ENCODE data around the gene SEMA5B. TPM values are rescaled to one million over a fixed set of nuclear protein-coding genes. Genes with fewer than 3 reads are reported as not detected.

Gene SEMA5B
- total and polyA plus RNA-seq, 8 donors = 0.52 to 11.0 (median 1.3) TPM

DNA sequence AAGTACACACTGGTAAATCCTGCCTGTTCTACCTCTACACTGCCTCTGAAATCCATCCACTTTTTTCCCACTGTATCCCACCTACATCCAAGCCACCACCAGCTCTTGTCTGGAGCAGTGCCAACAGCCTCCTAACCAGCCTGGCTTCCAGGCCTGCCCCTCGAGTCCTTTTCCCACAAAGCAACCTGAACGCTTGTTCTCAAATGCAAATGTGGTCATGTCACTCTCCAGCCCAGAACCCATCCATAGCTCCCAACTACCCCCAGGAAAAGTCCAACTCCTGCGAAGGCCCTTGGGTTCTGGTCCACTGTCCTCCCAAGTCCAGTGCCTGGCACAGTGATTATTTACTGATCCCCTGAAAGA is 83.8 kb downstream of the SEMA5B start:
- FAIRE-seq = no peak
- 91 to 95% methylated on average over 3 of the region's 3 CpGs for WGBS, 2 donors

DNA sequence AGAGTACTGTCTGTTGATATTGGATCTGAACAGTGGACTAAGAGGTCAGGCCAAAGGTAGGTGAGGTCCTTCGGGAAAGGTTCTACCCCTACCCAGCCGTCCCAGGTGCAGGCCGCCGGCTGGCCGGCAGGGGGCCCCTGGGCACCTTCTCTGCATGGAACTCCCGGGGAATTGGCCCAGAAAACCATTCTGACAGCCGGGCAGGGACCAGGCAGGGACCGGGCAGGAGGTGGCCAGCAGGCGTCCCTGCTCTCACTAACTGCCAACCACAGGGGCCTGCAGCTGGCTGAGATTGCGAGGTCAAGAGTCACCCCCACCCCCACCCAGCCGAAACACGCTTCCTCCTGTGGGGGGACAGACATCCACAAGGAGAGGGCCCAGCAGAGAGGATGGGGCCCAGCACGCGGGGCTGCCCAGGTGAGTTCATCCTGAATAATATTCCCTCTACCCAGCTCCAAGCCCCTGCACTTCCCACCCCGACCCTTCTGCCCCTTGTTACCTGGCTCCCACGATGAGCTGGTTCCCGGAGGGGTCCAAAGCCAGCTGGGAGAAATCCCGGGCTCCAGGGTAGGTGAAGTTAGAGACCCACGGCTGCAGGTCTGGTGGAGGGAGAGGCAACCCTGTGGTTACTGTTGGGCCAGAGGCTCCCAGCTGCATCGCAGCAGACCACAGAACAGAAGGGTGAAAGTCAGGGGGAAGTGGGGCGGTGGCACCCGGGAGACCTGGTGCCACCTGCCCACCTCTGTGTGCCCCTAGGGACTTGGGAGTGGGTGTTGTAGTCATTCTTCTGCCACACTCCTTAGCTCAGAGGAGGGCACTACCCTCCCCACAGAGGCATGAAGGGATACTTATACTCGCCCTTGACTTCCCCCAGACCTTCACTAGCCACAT is 84.4 kb downstream of the SEMA5B start:
- H3K27me3 ChIP-seq = no peaks in the 10 kb centered on the region
- no peak overlapping the region for H3K4me3 ChIP-seq
- intact Hi-C loops (cut with DNase I) = loop anchor here in 2 of 3 donors (10.0 kb wide), 2 partner anchors 82 to 312 kb away; partner anchors contain the start of gene SEMA5B (in 1 of the 2)
- FAIRE-seq = no peak
- H3K36me3 ChIP-seq = no peaks in the 10 kb centered on the region
- peak; percentile 95 to 99 (median 98) for ATAC-seq
- WGBS, 2 donors = 38 to 43% methylated on average over 23 of the region's 23 CpGs
- TF ChIP-seq, protein P1, sequence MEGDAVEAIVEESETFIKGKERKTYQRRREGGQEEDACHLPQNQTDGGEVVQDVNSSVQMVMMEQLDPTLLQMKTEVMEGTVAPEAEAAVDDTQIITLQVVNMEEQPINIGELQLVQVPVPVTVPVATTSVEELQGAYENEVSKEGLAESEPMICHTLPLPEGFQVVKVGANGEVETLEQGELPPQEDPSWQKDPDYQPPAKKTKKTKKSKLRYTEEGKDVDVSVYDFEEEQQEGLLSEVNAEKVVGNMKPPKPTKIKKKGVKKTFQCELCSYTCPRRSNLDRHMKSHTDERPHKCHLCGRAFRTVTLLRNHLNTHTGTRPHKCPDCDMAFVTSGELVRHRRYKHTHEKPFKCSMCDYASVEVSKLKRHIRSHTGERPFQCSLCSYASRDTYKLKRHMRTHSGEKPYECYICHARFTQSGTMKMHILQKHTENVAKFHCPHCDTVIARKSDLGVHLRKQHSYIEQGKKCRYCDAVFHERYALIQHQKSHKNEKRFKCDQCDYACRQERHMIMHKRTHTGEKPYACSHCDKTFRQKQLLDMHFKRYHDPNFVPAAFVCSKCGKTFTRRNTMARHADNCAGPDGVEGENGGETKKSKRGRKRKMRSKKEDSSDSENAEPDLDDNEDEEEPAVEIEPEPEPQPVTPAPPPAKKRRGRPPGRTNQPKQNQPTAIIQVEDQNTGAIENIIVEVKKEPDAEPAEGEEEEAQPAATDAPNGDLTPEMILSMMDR (IDR thresholded peaks at IDR 0.05) = peak; percentile 84 to 89 (median 86)
- no peaks in the 10 kb centered on the region for H3K9me3 ChIP-seq
- H3K27ac ChIP-seq = no peak overlapping the region
- no peaks in the 10 kb centered on the region for H3K4me1 ChIP-seq
- DNase-seq = peak; percentile 69 to 90 (median 86)

More for the DNA sequence above, 83.8 kb downstream of the SEMA5B start:
- no peak overlapping the region for H3K4me3 ChIP-seq
- H3K27me3 ChIP-seq = no peaks in the 10 kb centered on the region
- H3K36me3 ChIP-seq = no peaks in the 10 kb centered on the region
- peak in 1 of 6 donors; percentile 30 for DNase-seq
- H3K27ac ChIP-seq = no peak overlapping the region
- no peak for ATAC-seq
- intact Hi-C loops (cut with DNase I) = loop anchor here in 2 of 3 donors (10.0 kb wide), 2 partner anchors 81 to 311 kb away; partner anchors contain the start of gene SEMA5B (in 1 of the 2)
- TF ChIP-seq, protein P1 (IDR thresholded peaks at IDR 0.05) = no peak
- H3K4me1 ChIP-seq = no peaks in the 10 kb centered on the region
- H3K9me3 ChIP-seq = no peaks in the 10 kb centered on the region

DNA sequence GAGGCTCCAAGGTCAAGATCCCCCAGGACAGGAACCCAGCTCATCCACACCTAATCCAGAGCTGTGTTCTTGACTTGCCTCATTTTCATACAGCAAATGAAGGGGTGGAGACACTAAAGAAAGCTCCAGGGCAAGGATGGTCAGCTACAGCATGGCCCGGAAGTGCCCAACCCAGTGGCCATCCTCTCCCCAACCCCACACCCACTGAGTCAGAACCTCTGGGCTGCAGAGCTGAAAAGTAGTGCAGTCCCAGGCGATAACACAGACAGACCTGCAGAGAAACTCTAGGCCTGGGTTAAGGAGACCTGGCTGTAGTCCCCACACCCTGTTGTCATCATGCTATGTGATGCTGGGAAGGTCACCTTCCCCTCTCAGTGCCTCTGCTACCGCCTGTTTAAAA is 85.3 kb downstream of the SEMA5B start:
- no peak overlapping the region for H3K4me3 ChIP-seq
- H3K36me3 ChIP-seq = no peaks in the 10 kb centered on the region
- FAIRE-seq (no peak), ATAC-seq (no peak), DNase-seq (no peak)
- no peaks in the 10 kb centered on the region for H3K9me3 ChIP-seq
- no peaks in the 10 kb centered on the region for H3K27me3 ChIP-seq
- WGBS, 2 donors = 81 to 86% methylated on average over 3 of the region's 3 CpGs
- no peaks in the 10 kb centered on the region for H3K4me1 ChIP-seq
- TF ChIP-seq, protein P1 (IDR thresholded peaks at IDR 0.05) = no peak
- intact Hi-C loops (cut with DNase I) = loop anchor here in 2 of 3 donors (10.0 kb wide), 2 partner anchors 83 to 313 kb away; partner anchors contain the start of gene SEMA5B (in 1 of the 2)
- H3K27ac ChIP-seq = no peak overlapping the region

DNA sequence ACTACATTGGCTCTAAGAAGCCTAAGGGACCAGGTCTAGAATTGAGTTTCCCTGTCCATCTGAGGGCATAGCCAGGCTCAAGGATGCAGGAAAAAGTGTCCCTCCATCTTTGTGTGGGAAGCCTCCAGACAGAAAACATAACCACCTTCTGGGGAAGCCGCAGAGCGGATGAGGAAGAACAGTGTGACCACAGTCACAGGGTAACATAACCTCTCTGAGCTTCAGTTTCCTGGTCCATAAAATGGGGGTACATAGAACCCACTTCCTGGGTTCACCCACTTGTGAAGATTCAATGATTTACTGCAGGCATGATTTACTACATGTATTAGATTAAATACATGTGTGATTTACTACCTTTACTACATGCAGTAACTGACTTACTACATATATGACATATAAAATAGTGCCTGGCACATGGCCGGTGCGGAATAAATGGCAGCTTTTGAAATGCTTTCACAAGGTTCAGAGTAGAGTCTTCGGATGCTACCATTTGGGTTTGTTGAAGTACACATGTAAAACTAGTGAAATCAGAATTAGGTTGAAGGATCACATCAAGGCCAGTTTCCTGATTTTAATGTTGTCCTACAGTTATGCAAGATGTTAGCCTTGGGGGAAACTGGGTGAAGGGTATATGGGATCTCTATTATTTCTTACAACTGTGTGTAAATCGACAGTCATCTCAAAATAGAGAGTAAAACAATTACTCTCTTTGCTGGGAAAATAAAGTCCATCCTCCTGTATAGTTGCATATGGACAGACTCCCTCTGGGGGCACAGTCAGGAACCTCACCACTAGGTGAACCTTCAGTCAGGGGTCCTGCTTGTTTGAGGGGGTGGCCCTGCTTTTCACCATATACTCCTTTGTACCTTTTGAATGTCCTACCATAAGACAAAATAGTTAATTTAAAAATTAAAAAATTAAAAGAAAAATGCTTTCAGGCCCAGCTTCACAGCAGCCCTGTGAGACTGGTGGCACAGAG is 86.0 kb downstream of the SEMA5B start:
- Histone ChIP-seq H3K27ac (no peak overlapping the region), H3K4me3 (no peak overlapping the region), H3K4me1 (no peaks in the 10 kb centered on the region), H3K27me3 (no peaks in the 10 kb centered on the region), H3K9me3 (no peaks in the 10 kb centered on the region), H3K36me3 (no peaks in the 10 kb centered on the region)
- ATAC-seq (no peak), DNase-seq (peak in 1 of 6 donors; percentile 4), FAIRE-seq (no peak)
- TF ChIP-seq, protein P1 (IDR thresholded peaks at IDR 0.05) = no peak
- intact Hi-C loops (cut with DNase I) = loop anchor here in 2 of 3 donors (10.0 kb wide), 2 partner anchors 83 to 313 kb away; partner anchors contain the start of gene SEMA5B (in 1 of the 2)
- WGBS, 2 donors = 84 to 92% methylated on average over 6 of the region's 6 CpGs
